Fibroblast of the aortic adventitia (primary cell): ENCODE data around the gene RSBN1. TPM values are rescaled to one million over a fixed set of nuclear protein-coding genes. Genes with fewer than 3 reads are reported as not detected.

Source experiments
- DNase-seq: peaks from one replicate; pipeline ENCODE4 v3.0.0-alpha.2; 2010; ENCODE audit warnings: low read depth
- H3K4me3 ChIP-seq: 2 replicates; pipeline ENCODE4 v1.5.1; 2011; ENCODE audit warnings: low read depth, mild to moderate bottlenecking, control low read depth, low read length, moderate library complexity
- CTCF ChIP-seq: IDR thresholded peaks from 2 replicates; pipeline ENCODE4 v1.5.1; 2011; ENCODE audit warnings: mild to moderate bottlenecking, low read length, control low read depth, inconsistent platforms; ENCODE audit not compliant: insufficient read depth
- total RNA-seq: library from RNA; depleted of rRNA; stranded (reverse); fragments of >200 nt; gene quantifications from 2 replicates; pipeline ENCODE4 v1.2.3, GENCODE V29; 2012; ENCODE audit warnings: low replicate concordance

Gene RSBN1
- total RNA-seq, 1 donor: 9.2 TPM

- H3K4me3 ChIP-seq: no peak overlapping the region
- no peak for TF ChIP-seq CTCF
- DNase-seq: no peak
Observed at GRCh38 chr1:113749402-113749801, 62.9 kb downstream of the RSBN1 start.

GRCh38 chr1:113747376-113747775 lies 64.9 kb downstream of the RSBN1 start:
- DNase-seq: peak; percentile 19
- no peak for TF ChIP-seq CTCF
- no peak overlapping the region for H3K4me3 ChIP-seq

- no peak overlapping the region for H3K4me3 ChIP-seq
- no peak for TF ChIP-seq CTCF
- no peak for DNase-seq
Observed at GRCh38 chr1:113745425-113745824, 66.9 kb downstream of the RSBN1 start.

DNA sequence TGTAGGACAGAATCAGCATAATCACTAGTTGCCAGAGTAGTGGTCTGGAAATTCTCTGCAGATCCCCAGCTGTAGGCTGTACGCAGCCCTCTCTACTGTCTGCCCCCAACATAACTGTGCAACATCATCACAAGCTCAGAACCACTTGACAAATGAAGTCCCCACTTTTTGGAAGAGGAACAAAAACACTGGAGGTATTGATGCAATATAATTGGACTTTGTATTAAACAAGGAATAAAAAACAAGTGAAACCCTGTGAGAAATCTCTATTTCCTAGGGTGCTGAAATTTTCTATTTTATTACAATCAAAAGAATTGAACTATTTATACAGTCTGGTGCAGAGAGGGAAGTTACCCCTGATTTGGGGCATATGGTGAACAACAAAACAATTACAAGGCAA lies 68.2 kb downstream of the RSBN1 start:
- no peak for TF ChIP-seq CTCF
- DNase-seq: no peak
- no peak overlapping the region for H3K4me3 ChIP-seq

GRCh38 chr1:113742515-113742914 lies 69.8 kb downstream of the RSBN1 start:
- no peak overlapping the region for H3K4me3 ChIP-seq
- no peak for DNase-seq
- no peak for TF ChIP-seq CTCF

- DNase-seq: no peak
- no peak overlapping the region for H3K4me3 ChIP-seq
- TF ChIP-seq CTCF: no peak
Observed at GRCh38 chr1:113734357-113735055, 77.8 kb downstream of the RSBN1 start.

GRCh38 chr1:113732802-113733201 lies 79.5 kb downstream of the RSBN1 start:
- TF ChIP-seq CTCF: no peak
- DNase-seq: no peak
- no peak overlapping the region for H3K4me3 ChIP-seq
